Activated CD8-positive, alpha-beta T cell treated with anti-CD3 and anti-CD28 coated beads, Interleukin-2, amount 10 ng/mL, durations not matched to agents 7 days and 5 days (primary cell): ENCODE results near the gene NPM1. TPM values are rescaled to one million over a fixed set of nuclear protein-coding genes. Genes with fewer than 3 reads are reported as not detected.
"Not testable (repeated sequence)": the region's sequence is repeated elsewhere in the genome, so short reads cannot be mapped to it uniquely, and the experiment has no call there.

Experiments
- ATAC-seq: fragments of 150-1000 bp; cut with Tn5 transposase; one replicate; pipeline ENCODE4 v1.10.0; 2021; ENCODE audit warnings: moderate library complexity
- CTCF ChIA-PET: fragments of 350-600 bp; sonication (Branson Sonifier 250); formaldehyde crosslinking; loops from one replicate; lab custom pipeline; 2021; ENCODE audit warnings: antibody characterized with exemption; lab: Charles Lee
- POLR2A ChIA-PET: fragments of 350-600 bp; sonication (Branson Sonifier 250); formaldehyde crosslinking; loops from one replicate; lab custom pipeline; 2021; ENCODE audit warnings: antibody characterized with exemption; lab: Charles Lee
- DNase-seq: peaks from one replicate; pipeline ENCODE4 v3.0.0-alpha.2; 2020
- H3K27ac Mint-ChIP-seq: one replicate; pipeline ENCODE4 v1.8.0; 2021; ENCODE audit warnings: mild to moderate bottlenecking, mixed read lengths
- H3K27me3 Mint-ChIP-seq: one replicate; pipeline ENCODE4 v1.8.0; 2021; ENCODE audit warnings: low read depth, mixed read lengths
- H3K36me3 Mint-ChIP-seq: one replicate; pipeline ENCODE4 v1.8.0; 2021; ENCODE audit warnings: low read depth, mixed read lengths
- H3K4me1 Mint-ChIP-seq: one replicate; pipeline ENCODE4 v1.8.0; 2021; ENCODE audit warnings: low read depth, mixed read lengths
- H3K4me3 Mint-ChIP-seq: one replicate; pipeline ENCODE4 v1.8.0; 2021; ENCODE audit warnings: mild to moderate bottlenecking, mixed read lengths
- H3K9me3 Mint-ChIP-seq: one replicate; pipeline ENCODE4 v1.8.0; 2022; ENCODE audit warnings: mixed read lengths; ENCODE audit not compliant: insufficient read depth
- total RNA-seq, 2 experiments: library from RNA; stranded (reverse); gene quantifications; one replicate each; pipeline ENCODE4 v1.2.3, GENCODE V29; 2021

The NPM1 gene
- total RNA-seq, 2 experiments from 2014 or later, result 1,308 to 1,394 TPM

- DNase-seq (peak; percentile 32), ATAC-seq (no peak)
- ChIA-PET CTCF (no interaction called here), POLR2A (interaction anchor here (0.6 to 2.1 kb wide), 5 partner anchors 12 to 771 kb away, joined by 3 to 11 read pairs (median 3); partner anchors contain the start of gene FBXW11)
- H3K4me1 Mint-ChIP-seq, result peaks cover 29% of the 10 kb centered on the region
- H3K9me3 Mint-ChIP-seq, result no peaks in the 10 kb centered on the region
- H3K4me3 Mint-ChIP-seq, result peak overlapping the region; percentile 99
- no peaks in the 10 kb centered on the region for H3K27me3 Mint-ChIP-seq
- H3K27ac Mint-ChIP-seq, result peak overlapping the region; percentile 99
- peaks cover 43% of the 10 kb centered on the region for H3K36me3 Mint-ChIP-seq
Observed at GRCh38 chr5:171386861-171387344, 746 bp upstream of the NPM1 start.

GRCh38 chr5:171387970-171388815 is 544 bp downstream of the NPM1 start:
- H3K4me3 Mint-ChIP-seq, result peak overlapping the region; percentile 99
- DNase-seq (peak; percentile 90), ATAC-seq (peak; percentile 31)
- H3K27me3 Mint-ChIP-seq, result no peaks in the 10 kb centered on the region
- ChIA-PET POLR2A (interaction anchor here (0.6 to 2.1 kb wide), 13 partner anchors 9 to 788 kb away, joined by 3 to 11 read pairs (median 4); partner anchors contain the start of gene FBXW11), CTCF (interaction anchor here (1.5 kb wide), 2 partner anchors 18 to 524 kb away, joined by 3 to 4 read pairs; no protein-coding TSS in a partner anchor)
- no peaks in the 10 kb centered on the region for H3K9me3 Mint-ChIP-seq
- peaks cover 41% of the 10 kb centered on the region for H3K4me1 Mint-ChIP-seq
- H3K36me3 Mint-ChIP-seq, result peaks cover 55% of the 10 kb centered on the region
- H3K27ac Mint-ChIP-seq, result peak overlapping the region; percentile 99

- Mint-ChIP-seq H3K27ac (peak overlapping the region; percentile 99), H3K36me3 (peaks cover 59% of the 10 kb centered on the region), H3K4me3 (peak overlapping the region; percentile 99), H3K9me3 (no peaks in the 10 kb centered on the region), H3K27me3 (no peaks in the 10 kb centered on the region), H3K4me1 (peaks cover 44% of the 10 kb centered on the region)
- CTCF ChIA-PET, result interaction anchor here (1.5 kb wide), 2 partner anchors 17 to 523 kb away, joined by 3 to 4 read pairs; no protein-coding TSS in a partner anchor
- peak; percentile 0 for ATAC-seq
- POLR2A ChIA-PET, result interaction anchor here (0.6 to 2.1 kb wide), 10 partner anchors 10 to 787 kb away, joined by 3 to 11 read pairs (median 4); partner anchors contain the start of gene FBXW11
- peak; percentile 51 for DNase-seq
Observed at GRCh38 chr5:171388816-171389168, 1.1 kb downstream of the NPM1 start.

GRCh38 chr5:171390883-171391677 is 3.4 kb downstream of the NPM1 start:
- H3K4me1 Mint-ChIP-seq, result peaks cover 52% of the 10 kb centered on the region
- H3K9me3 Mint-ChIP-seq, result no peaks in the 10 kb centered on the region
- POLR2A ChIA-PET, result interaction anchor here (1.6 kb wide), 1 partner anchor 616 kb away, joined by 3 read pairs; no protein-coding TSS in a partner anchor
- peak; percentile 42 for DNase-seq
- H3K36me3 Mint-ChIP-seq, result peaks cover 76% of the 10 kb centered on the region
- no peaks in the 10 kb centered on the region for H3K27me3 Mint-ChIP-seq
- H3K4me3 Mint-ChIP-seq, result peak overlapping the region; percentile 99
- H3K27ac Mint-ChIP-seq, result peak overlapping the region; percentile 80
- CTCF ChIA-PET, result no interaction called here
- no peak for ATAC-seq

GRCh38 chr5:171391996-171392577 is 4.4 kb downstream of the NPM1 start:
- ChIA-PET POLR2A (interaction anchor here (1.1 to 2.0 kb wide), 3 partner anchors 9 to 615 kb away, joined by 3 to 6 read pairs (median 3); no protein-coding TSS in a partner anchor), CTCF (interaction anchor here (0.7 to 1.7 kb wide), 2 partner anchors 14 to 70 kb away, joined by 3 to 8 read pairs; no protein-coding TSS in a partner anchor)
- H3K4me3 Mint-ChIP-seq, result peak overlapping the region; percentile 28
- no peak overlapping the region for H3K27ac Mint-ChIP-seq
- H3K9me3 Mint-ChIP-seq, result no peaks in the 10 kb centered on the region
- H3K4me1 Mint-ChIP-seq, result peaks cover 55% of the 10 kb centered on the region
- ATAC-seq (no peak), DNase-seq (no peak)
- H3K36me3 Mint-ChIP-seq, result peaks cover 83% of the 10 kb centered on the region
- H3K27me3 Mint-ChIP-seq, result no peaks in the 10 kb centered on the region

- Mint-ChIP-seq H3K27me3 (no peaks in the 10 kb centered on the region), H3K9me3 (no peaks in the 10 kb centered on the region), H3K36me3 (peaks cover 82% of the 10 kb centered on the region), H3K4me3 (no peak overlapping the region), H3K4me1 (peaks cover 60% of the 10 kb centered on the region), H3K27ac (peak overlapping the region; percentile 46)
- no peak for DNase-seq
- no peak for ATAC-seq
- POLR2A ChIA-PET, result interaction anchor here (0.8 to 2.0 kb wide), 4 partner anchors 9 to 614 kb away, joined by 3 to 6 read pairs (median 3); no protein-coding TSS in a partner anchor
- CTCF ChIA-PET, result interaction anchor here (0.7 to 2.0 kb wide), 3 partner anchors 13 to 71 kb away, joined by 3 to 8 read pairs (median 7); partner anchors contain the start of gene FGF18
Observed at GRCh38 chr5:171392585-171393159, 5.0 kb downstream of the NPM1 start.

- Mint-ChIP-seq H3K36me3 (peaks cover 78% of the 10 kb centered on the region), H3K27ac (no peak overlapping the region), H3K9me3 (no peaks in the 10 kb centered on the region), H3K4me1 (peaks cover 65% of the 10 kb centered on the region), H3K4me3 (no peak overlapping the region), H3K27me3 (no peaks in the 10 kb centered on the region)
- ATAC-seq (no peak), DNase-seq (no peak)
- ChIA-PET CTCF (interaction anchor here (1.0 kb wide), 1 partner anchor 11 kb away, joined by 4 read pairs; no protein-coding TSS in a partner anchor), POLR2A (no interaction called here)
Observed at GRCh38 chr5:171395042-171395441, 7.4 kb downstream of the NPM1 start.

GRCh38 chr5:171396583-171396982 is 8.9 kb downstream of the NPM1 start:
- POLR2A ChIA-PET, result interaction anchor here (0.7 kb wide), 1 partner anchor 9 kb away, joined by 3 read pairs; the partner anchor contains the start of gene NPM1
- H3K4me3 Mint-ChIP-seq, DNase-seq, ATAC-seq, H3K9me3 Mint-ChIP-seq, CTCF ChIA-PET, H3K27me3 Mint-ChIP-seq: not testable (repeated sequence)
- Mint-ChIP-seq H3K36me3 (peaks cover 77% of the 10 kb centered on the region), H3K4me1 (peaks cover 56% of the 10 kb centered on the region), H3K27ac (peak overlapping the region; percentile 61)

- no peaks in the 10 kb centered on the region for H3K9me3 Mint-ChIP-seq
- POLR2A ChIA-PET, result interaction anchor here (0.7 kb wide), 1 partner anchor 9 kb away, joined by 3 read pairs; the partner anchor contains the start of gene NPM1
- DNase-seq (no peak), ATAC-seq (no peak)
- peaks cover 55% of the 10 kb centered on the region for H3K4me1 Mint-ChIP-seq
- H3K27ac Mint-ChIP-seq, result peak overlapping the region; percentile 61
- CTCF ChIA-PET, result no interaction called here
- H3K4me3 Mint-ChIP-seq, result no peak overlapping the region
- H3K27me3 Mint-ChIP-seq, result no peaks in the 10 kb centered on the region
- H3K36me3 Mint-ChIP-seq, result peaks cover 76% of the 10 kb centered on the region
Observed at GRCh38 chr5:171397190-171397589, 9.5 kb downstream of the NPM1 start.

GRCh38 chr5:171397599-171397998 is 9.9 kb downstream of the NPM1 start:
- Mint-ChIP-seq H3K9me3 (no peaks in the 10 kb centered on the region), H3K27me3 (no peaks in the 10 kb centered on the region), H3K4me3 (no peak overlapping the region), H3K27ac (no peak overlapping the region), H3K36me3 (peaks cover 73% of the 10 kb centered on the region), H3K4me1 (peaks cover 51% of the 10 kb centered on the region)
- ChIA-PET POLR2A (no interaction called here), CTCF (no interaction called here)
- DNase-seq (no peak), ATAC-seq (no peak)
